NCI-H1417 treated with DMSO at 0.1 percent for 48 hours (cell line): ENCODE measurements around the gene CD38.
"Not testable (repeated sequence)": the region's sequence is repeated elsewhere in the genome, so short reads cannot be mapped to it uniquely, and the experiment has no call there.

Experiments
- DNase-seq: peaks from one replicate; lab custom pipeline; 2025; lab: John Stamatoyannopoulos, UW

The CD38 gene

GRCh38 chr4:15778289-15779241 is at the start of gene CD38:
Gene CD38 (plus strand): TSS chr4:15778328. CDS start chr4:15778415, 87 bp downstream.
- DNase-seq: no peak

- no peak for DNase-seq
These were observed 48.1 kb upstream of the CD38 start for GRCh38 chr4:15729910-15730533.

- DNase-seq: not testable (repeated sequence)
These were observed 45.1 kb upstream of the CD38 start for GRCh38 chr4:15733061-15733460.

- DNase-seq: no peak
These were observed 42.6 kb upstream of the CD38 start for GRCh38 chr4:15735536-15735935.

GRCh38 chr4:15736514-15737050 is 41.5 kb upstream of the CD38 start:
- no peak for DNase-seq

- no peak for DNase-seq
These were observed 40.9 kb upstream of the CD38 start for GRCh38 chr4:15737255-15737654.

- DNase-seq: no peak
These were observed 39.3 kb upstream of the CD38 start for GRCh38 chr4:15738877-15739276.

- DNase-seq: no peak
These were observed 37.2 kb upstream of the CD38 start for GRCh38 chr4:15740764-15741404.

- no peak for DNase-seq
These were observed 36.0 kb upstream of the CD38 start for GRCh38 chr4:15742083-15742582.

- no peak for DNase-seq
These were observed 35.5 kb upstream of the CD38 start for GRCh38 chr4:15742637-15743036.

GRCh38 chr4:15744016-15744545 is 34.0 kb upstream of the CD38 start:
- no peak for DNase-seq

- no peak for DNase-seq
These were observed 32.0 kb upstream of the CD38 start for GRCh38 chr4:15746110-15746509.

- no peak for DNase-seq
These were observed 29.1 kb upstream of the CD38 start for GRCh38 chr4:15749001-15749400.

- no peak for DNase-seq
These were observed 27.0 kb upstream of the CD38 start for GRCh38 chr4:15751153-15751552.

- no peak for DNase-seq
These were observed 25.0 kb upstream of the CD38 start for GRCh38 chr4:15753081-15753480.

GRCh38 chr4:15753786-15754185 is 24.3 kb upstream of the CD38 start:
- DNase-seq: no peak

GRCh38 chr4:15754323-15754722 is 23.8 kb upstream of the CD38 start:
- DNase-seq: no peak

GRCh38 chr4:15755321-15756155 is 22.6 kb upstream of the CD38 start:
- no peak for DNase-seq

GRCh38 chr4:15756361-15756861 is 21.7 kb upstream of the CD38 start:
- DNase-seq: no peak

GRCh38 chr4:15757054-15757453 is 21.1 kb upstream of the CD38 start:
- DNase-seq: no peak

GRCh38 chr4:15758294-15758693 is 19.8 kb upstream of the CD38 start:
- DNase-seq: no peak
